NCI-H2029 (cell line): Measurements from ENCODE around the gene ACBD7.
A peak's percentile ranks its signal among the peaks of the same experiment; 100 is the strongest.

Source experiments
- DNase-seq: peaks from one replicate; lab custom pipeline; 2025; lab: John Stamatoyannopoulos, UW

ACBD7 gene

DNA sequence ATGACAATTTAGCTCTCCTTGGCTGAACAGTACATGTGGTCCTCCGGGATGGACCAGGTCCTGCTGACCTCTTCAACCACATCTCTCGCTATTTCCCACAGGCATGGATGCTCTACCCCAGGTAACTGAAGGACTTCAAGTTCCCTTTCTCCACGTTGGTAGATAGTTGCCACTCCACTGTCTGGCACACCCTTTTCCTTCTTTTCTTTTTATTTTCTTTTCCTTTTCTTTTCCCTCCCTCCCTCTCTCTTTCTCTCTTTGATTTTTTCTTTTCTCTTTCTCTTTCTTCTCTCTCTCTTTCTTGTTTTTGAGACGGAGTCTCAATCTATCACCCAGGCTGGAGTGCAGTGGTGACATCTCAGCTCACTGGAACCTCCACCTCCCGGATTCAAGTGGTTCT is 2.8 kb upstream of the ACBD7 start:
- DNase-seq = no peak

DNA sequence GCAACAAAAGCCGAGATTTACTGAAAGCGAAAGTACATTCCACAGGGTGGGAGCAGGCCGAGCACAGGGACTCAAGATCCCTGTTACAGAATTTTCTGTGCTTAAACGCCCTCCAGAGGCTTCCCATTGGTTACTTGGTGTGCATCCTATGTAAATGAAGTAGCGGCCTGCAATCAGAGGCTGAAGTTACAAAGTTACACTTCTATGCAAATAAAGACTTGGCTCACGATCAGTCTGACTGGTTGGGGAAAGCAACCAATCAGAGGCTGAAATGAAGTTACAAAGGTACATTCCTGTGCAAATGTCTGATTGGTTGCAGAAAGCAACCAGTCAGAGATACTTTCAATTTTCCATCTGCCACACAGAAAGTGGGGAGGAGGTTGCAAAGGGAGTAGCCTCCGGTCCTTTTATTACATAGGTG is 4.1 kb downstream of the ACBD7 start:
- DNase-seq = peak; percentile 11

DNA sequence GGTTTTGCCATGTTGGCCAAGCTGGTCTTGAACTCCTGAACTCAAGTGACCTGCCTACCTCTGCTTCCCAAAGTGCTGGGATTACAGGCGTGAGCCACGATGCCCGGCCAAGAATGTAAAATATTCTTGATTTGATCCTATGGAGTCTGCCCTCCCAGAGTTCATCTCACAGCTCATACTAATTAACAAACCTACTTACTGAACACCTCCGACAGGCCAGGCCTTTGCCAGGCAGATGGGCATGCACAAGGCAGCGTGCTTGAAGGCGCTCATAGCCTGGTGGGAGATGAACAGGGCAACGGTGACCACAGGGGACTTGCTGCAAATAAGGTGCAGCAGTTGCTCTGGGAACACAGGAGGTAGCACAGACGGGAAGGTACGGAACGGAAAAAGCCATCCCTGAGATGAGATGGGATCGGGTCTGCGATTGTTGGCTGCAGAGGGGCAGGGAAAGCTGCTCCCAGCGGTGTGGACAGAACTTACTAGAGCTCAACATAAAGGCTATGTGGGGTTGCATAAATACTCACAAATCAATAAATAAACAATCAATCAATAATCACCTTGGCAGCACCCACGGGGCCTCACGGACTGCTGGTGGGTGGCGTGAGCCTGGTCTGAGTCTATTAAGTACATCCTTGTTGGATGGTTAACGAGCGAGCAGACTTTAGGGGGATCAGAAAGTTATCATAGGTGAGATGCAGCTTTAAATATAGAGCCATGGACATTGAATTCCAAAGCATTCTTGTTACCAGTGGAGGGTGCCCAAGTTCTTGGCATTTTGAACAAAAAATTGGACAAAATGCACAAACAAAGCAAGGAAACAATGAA is 4.7 kb downstream of the ACBD7 start:
- DNase-seq = no peak

DNA sequence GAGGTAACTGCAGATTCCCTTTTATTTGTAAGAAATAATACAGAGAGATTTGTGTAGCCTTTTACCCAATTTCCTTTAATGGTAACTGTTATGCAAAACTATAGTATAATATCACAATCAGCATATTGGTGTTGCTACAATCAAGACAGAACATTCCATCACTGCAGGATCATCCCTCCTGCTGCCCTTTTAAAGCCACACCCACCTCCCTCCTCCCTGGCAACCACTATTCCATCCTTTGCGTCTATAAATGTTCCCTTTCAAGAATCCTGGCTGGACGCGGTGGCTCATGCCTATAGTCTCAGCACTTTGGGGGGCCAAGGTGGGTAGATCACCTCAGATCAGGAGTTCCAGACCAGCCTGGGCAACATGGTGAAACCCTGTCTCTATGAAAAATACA is 13.2 kb downstream of the ACBD7 start:
- DNase-seq = no peak

DNA sequence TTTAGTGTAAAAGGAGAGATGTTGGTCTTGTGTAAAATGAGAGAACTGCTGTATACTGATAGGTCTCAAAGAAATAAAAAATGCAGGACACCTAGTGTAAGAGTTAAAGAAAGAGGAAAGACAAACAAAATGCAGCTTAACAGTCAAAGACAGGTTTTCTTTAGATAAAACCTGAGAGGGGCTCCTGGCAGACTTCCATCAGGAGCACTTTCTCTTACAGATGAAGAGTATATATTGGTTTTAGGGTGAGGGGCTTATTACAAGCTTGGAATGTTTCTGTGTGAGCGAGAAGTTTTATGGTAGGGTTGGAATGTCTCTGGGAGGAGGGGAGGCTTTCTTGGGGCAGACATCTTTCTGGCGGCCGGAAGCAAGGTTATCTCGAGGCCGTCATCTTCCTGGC is 16.2 kb downstream of the ACBD7 start:
- DNase-seq = no peak

DNA sequence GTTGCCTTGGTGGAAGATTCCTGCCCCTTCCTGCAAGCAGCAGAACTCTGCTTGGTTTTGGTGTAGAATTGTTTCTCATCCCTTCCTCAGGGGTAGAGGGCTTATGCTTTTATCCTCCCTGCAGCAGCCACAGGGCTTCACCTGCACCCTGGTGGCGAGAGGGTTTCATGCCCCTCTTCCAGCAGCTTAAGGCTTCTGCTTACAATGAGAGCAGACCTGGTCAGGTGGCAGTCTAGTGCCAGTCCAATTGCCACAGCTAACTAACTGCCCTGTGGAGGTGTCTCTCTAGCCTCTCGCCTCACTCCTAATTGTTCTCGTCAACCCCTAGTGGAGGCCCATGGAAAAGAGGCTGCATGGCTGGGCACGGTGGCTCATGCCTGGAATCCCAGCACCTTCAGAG is 19.3 kb downstream of the ACBD7 start:
- DNase-seq = no peak

DNA sequence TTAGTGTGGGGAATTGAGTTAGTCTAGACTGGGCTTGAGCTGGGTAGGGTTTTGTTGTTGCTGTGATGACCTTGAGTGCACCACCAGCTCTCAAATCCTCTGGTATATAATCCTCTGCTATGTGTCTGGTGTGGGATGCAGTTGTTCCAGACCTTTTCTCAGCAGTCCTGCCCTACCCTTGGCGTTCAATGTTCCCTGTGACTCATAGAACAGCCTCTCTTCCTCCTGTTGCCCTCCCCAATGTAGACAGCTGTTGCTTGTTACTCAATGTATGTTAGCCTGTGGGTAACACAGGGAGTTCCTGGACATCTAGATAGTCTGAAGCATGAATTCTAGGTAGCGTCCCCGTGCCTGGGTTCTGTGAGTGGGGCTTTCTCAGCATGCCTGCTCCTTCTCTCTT is 19.8 kb downstream of the ACBD7 start:
- DNase-seq = no peak

DNA sequence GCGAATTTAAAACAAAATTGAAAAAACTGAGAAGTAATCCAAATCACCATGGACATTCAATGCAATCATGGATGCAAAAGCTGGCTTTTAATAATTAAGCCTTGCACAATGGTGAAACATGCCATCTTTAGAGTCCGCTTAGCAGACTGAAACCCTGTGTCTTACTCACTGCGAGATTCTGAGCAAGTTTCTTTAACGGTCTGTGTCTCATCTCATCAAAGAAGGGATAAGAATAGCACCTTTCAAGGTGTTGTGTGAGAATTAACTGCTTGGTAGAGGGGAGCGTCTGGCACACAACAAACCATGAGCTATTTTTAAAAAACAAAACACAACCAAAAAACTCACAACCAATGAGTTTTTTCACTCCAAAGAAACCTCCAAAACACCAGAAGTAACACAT is 21.4 kb downstream of the ACBD7 start:
- DNase-seq = no peak

DNA sequence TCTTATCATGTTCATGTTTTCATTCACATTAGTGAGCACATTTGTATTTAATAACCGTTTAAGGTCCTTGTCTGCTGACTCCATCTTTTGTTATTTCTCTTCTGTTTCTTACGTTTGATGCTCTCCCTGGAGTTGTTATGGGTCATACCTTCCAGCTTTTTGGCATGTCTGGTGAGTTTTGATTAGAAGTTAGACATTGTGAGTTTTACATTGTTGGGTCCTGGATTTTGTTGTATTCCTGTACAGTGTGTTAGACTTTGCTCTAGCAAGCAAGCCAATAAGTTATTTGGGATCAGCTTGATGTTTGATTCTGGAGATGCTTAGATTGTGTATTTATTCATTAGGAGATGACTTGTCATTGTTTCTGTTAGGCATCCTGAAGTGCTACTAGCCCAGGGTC is 27.9 kb downstream of the ACBD7 start:
- DNase-seq = no peak

DNA sequence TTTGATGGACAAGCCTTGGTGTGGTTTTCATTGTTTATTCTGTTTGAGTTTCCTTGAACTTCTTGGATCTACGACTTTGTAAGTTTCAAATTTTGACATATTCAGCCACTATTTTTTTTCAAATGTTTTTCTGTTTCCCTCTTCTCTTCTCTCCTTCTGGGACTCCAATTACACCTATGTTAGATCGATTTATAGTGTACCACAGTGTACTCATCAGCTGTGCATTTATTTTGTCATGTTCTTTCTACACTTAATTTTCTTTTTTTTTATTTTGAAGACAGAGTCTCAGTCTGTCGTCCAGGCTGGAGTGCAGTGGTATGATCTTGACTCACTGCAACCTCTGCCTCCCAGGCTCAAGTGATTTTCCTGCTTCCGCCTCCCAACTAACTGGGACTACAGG is 28.7 kb downstream of the ACBD7 start:
- no peak for DNase-seq

DNA sequence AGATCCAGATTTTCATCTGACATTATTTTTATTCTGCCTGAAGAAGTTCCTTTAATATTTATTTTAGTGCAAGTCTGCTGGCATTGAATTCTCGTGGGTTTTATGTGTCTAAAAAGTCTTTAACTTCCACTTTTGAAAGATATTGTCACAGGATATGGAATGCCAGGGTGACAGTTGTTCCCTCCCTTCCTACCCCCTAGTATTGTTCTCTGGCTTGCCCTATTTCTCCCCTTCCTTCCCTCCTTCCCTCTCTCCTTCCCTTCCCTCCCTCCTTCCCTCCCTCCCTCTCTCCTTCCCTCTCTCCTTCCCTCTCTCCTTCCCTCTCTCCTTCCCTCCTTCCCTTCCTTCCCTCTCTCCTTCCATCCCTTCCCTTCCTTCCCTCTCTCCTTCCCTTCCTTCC is 29.9 kb downstream of the ACBD7 start:
- DNase-seq = no peak

DNA sequence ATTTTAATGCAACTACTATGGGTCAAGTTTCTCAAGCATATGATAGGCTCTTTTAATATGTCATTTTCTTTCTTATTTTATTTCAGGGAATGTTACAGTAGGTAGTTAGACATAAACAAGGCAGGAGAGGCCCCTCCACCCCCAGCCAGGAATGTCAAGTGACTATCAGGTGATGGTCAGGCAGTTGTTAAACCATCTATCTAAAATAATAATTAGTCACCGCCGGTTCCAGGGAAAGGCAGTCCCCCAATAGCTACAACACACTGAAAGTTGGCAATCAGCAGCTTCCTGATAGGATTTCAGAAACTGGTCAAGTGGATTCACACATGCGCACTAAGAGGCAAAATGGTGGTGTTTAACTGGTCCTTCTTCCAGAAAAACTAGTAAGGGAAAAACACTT is 35.5 kb downstream of the ACBD7 start:
- no peak for DNase-seq

DNA sequence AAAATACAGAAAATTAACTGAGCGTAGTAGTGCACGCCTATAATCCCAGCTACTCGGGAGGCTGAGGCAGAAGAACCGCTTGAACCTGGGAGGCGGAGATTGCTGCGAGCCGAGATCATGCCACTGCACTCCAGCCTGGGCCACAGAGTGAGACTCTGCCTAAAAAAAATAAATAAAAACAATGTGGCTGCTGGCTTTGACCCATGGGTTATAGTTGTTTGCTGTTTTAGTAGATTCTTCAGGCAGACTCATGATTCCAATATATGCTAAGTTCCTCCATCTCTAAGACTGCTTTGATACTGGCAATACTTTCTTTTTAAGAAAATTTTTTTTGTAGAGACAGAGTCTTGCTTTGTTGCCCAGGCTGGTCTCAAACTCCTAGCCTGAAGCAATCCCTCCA is 36.5 kb downstream of the ACBD7 start:
- DNase-seq = no peak

DNA sequence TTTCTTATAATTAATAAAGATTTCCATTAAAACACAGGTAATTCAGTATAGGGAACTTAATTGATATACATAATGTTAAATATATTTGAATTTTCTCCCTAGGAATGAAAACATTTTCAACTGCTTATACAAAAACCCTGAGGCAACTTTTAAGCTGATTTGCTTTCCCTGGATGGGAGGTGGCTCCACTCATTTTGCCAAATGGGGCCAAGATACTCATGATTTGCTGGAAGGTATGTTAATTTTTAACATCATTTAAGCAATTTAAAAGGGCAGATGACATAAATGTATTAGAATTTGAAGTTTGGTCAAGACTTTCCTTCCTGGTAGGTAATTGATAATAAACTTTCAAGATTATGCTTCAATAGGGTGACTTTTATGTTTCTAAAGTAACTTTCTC is 39.0 kb downstream of the ACBD7 start:
- DNase-seq = no peak

DNA sequence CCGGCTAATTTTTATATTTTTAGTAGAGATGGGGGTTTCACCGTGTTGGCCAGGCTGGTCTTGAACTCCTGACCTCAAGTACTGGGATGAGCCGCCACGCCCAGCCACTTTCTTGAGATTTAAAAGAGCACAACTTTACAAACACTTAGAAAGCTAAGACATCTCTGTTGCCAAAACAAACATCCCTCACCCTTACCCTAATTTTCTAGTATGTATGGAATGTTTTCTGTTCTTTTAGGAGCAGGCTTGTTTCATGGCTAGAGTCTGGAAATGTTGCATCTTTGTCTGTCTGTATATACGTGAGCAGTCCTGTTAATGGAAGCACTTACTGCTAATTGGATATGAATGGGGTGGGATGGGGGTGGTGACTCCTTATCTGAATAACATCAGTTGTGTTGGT is 42.0 kb downstream of the ACBD7 start:
- no peak for DNase-seq

DNA sequence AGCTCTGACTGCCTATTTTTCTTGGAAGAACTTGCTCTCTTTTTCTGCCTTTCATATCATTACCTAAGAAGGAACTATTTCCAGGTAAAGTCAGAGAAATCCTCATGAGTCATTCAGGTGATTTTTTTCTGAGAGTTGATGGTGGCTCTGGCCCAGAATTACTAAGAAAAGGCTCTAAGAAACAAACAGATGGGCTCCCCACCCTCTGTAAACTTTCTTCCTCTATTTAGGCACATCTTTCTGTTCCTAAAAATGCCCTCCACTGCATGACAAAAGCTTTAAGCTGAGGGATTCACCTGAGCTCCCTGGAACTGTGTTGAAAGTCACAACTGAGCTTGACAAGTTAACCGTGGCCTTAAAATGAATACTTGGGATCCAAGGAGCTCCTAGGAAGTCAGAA is 43.2 kb downstream of the ACBD7 start:
- no peak for DNase-seq

DNA sequence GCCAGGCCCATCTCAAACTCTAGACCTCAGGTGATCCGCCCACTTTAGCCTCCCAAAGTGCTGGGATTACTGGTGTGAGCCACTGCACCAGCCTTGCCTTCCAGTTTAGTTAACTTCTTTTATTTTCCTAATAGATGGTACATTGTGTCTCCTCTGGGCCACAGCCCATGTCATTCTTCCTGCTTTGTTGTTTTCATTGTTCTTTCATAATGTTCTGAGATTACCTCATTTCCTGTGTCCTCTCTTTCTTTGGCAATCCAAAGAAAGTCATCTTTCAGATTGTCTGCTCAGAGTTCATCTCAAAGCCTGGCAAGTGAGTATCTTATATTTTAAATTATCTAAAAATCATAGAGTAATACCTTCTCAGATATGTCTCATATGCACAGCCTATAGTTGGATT is 44.9 kb downstream of the ACBD7 start, which contains the start of gene OLAH:
TSS of gene OLAH (plus strand) at position 270 of the 400 bp plus-strand sequence. CDS start 3,346 bp downstream, outside the sequence.
- no peak for DNase-seq

DNA sequence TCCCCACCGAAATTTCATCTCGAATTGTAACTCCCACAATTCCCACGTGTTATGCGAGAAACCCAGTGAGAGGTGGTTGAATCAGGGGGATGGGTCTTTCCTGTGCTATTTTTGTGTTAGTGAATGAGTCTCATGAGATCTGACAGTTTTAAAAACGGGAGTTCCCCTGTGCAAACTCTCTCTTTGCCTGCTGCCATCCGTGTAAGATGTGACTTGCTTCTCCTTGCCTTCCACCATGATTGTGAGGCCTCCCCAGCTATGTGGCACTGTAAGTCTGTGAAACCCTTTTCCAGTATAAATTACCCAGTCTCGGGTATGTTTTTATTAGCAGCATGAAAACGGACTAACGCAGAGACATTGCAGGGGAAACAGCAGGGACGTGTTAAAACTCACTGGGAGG is 50.2 kb downstream of the ACBD7 start:
- DNase-seq = no peak

DNA sequence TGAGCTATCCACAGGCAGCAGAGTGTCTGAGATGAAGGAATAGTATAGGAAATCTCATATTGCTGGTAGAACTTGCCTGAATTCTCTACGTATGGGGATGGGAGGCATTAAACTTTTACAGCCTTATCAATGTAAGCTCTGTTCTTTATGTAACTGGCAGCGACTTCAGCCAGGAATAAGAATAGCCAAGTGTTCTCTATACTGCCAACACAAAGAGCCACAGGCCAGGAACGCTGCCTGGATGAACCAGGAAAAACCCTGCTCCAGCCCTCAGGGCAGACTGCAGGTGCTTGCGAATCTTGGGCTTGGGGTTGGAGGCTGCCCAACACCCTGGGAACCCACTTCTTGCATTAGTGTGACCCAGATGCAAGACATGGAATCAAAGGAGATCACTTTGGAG is 50.9 kb downstream of the ACBD7 start:
- no peak for DNase-seq

DNA sequence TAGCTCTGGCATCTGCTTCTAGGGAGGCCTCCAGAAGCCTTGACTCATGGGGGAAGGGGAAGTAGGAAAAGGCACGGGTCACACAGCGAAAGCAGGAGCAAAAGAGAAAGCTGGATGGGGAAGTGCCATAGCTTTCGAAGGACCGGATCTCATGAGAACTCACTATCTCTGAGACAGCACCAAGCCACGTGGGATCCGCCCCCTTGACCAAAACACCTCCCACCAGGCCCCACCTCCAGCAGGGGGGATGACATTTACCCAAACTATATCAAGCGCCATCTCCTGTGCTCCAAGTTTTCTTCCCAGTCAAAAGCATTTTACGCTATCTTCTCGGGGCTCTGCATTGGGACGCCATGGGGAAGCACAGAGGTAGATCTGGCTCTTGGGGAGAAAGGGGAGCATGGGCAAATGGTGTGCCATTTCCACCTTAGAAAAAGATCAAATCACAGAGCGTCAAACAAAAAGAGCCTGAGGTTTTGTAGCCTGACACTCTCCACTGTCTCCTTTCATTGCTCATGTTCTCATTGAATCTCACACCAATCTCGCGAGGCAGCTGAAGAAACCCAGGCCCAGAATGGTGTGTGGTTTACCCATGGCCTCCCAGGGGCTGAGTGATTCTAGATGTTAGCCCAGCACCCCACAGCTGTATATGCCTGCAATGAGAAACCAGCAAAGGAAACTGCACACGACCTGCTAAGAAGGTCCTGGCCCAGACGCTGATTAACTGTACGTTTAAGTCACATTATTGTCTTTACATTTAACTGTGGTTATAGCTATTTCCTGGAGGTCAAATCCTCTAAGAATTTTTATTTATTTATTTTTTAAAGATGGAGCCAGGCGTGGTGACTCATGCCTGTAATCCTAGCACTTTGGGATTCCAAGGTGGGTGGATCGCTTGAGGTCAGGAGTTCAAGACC is 52.9 kb downstream of the ACBD7 start:
- no peak for DNase-seq

DNA sequence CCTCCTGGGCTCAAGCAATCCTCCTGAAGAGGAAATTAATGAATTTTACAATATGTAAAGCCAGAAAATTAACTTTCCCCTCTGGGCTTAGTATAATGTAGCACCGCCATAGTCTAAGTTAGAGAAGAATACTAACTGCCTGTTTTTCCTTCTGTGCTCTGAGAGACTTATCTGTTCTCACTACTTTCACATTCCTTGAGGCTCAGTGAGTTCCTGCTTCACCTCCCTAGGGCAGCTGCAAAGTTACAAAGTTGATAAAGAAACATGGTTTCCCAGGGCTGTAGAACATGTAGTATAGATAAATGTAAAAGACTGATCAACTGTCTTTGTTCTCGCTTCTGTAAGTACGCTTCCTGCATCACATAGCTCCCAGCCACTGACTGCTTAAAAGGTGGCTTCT is 60.8 kb downstream of the ACBD7 start:
- no peak for DNase-seq
